Activated CD8-positive, alpha-beta T cell treated with anti-CD3 and anti-CD28 coated beads for 36 hours (primary cell): Measurements from ENCODE around the gene KIAA1614. TPM values are rescaled to one million over a fixed set of nuclear protein-coding genes. Genes with fewer than 3 reads are reported as not detected.

Experiments used
- ATAC-seq: fragments of 200-7000 bp; cut with Tn5 transposase; one replicate; pipeline ENCODE4 v1.10.0; 2021; ENCODE audit warnings: mild to moderate bottlenecking, moderate library complexity
- CTCF ChIA-PET: fragments of 350-600 bp; sonication (Branson Sonifier 250); formaldehyde crosslinking; loops from one replicate; lab custom pipeline; 2021; ENCODE audit warnings: antibody characterized with exemption; lab: Charles Lee
- POLR2A ChIA-PET: fragments of 350-600 bp; sonication (Branson Sonifier 250); formaldehyde crosslinking; loops from one replicate; lab custom pipeline; 2021; ENCODE audit warnings: antibody characterized with exemption; lab: Charles Lee
- DNase-seq: peaks from one replicate; pipeline ENCODE4 v3.0.0-alpha.2; 2020
- H3K27ac Mint-ChIP-seq: one replicate; pipeline ENCODE4 v1.8.0; 2021; ENCODE audit warnings: mild to moderate bottlenecking, mixed read lengths
- H3K27me3 Mint-ChIP-seq: one replicate; pipeline ENCODE4 v1.8.0; 2021; ENCODE audit warnings: mixed read lengths
- H3K36me3 Mint-ChIP-seq: one replicate; pipeline ENCODE4 v1.8.0; 2021; ENCODE audit warnings: low read depth, mixed read lengths
- H3K4me1 Mint-ChIP-seq: one replicate; pipeline ENCODE4 v1.8.0; 2021; ENCODE audit warnings: low read depth, mixed read lengths
- H3K4me3 Mint-ChIP-seq: one replicate; pipeline ENCODE4 v1.8.0; 2021; ENCODE audit warnings: mild to moderate bottlenecking, moderate library complexity, mixed read lengths
- H3K9me3 Mint-ChIP-seq: one replicate; pipeline ENCODE4 v1.8.0; 2021; ENCODE audit warnings: mixed read lengths
- intact Hi-C: fragments of 100-400 bp; cut with micrococcal nuclease; formaldehyde crosslinking; loops from one replicate; pipeline ENCODE4 v1.10.0; 2022
- total RNA-seq, 2 experiments: library from RNA; stranded (reverse); gene quantifications; one replicate each; pipeline ENCODE4 v1.2.3, GENCODE V29; 2021
- TF ChIP-seq, protein P1 (sequence below): fragments of 200-600 bp; IDR thresholded peaks from one replicate; pipeline ENCODE4 v1.8.0; 2022; ENCODE audit warnings: antibody characterized with exemption, mild to moderate bottlenecking

The KIAA1614 gene
- total RNA-seq, 2 experiments from 2014 or later, result 0.18 TPM; not detected in 1

DNA sequence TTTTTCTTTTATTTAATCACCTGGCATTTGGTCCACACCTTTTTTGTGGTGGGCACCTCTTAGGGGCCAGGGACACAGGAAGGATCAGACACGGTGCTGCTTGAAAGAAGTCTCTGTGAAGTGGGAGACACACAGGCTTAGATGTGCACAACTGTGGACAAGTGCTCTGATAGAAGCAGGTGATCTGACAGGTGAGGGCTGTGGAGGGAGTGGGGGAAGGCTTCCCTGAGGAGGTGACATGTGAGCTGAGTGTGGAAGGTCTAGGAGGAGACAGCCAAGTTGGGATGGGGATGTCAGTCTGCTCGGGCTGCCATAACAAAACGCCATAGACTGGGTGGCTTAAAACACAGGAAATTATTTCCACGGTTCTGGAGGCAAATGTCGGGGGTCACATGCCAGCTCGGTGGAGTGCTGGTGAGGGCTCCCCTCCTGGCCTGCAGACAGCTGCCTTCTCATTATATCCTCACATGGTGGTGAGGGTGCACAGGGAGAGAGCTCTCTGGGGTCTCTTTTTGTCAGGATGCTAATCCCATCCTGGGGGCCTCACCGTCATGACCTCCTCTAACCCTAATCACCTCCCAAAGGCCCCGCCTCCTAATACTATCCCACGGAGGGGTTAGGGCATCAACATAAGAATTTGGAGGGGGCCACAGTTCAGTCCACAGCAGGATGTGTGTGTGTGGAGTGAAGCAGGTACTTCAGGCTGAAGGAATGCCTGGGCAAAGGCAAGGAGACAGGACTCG, 5.2 kb upstream of the KIAA1614 start:
- intact Hi-C loops, result no loop called here
- Mint-ChIP-seq H3K27me3 (peaks cover 20% of the 10 kb centered on the region), H3K9me3 (peaks cover 2% of the 10 kb centered on the region), H3K27ac (no peak overlapping the region), H3K4me1 (peaks cover 2% of the 10 kb centered on the region), H3K36me3 (no peaks in the 10 kb centered on the region), H3K4me3 (no peak overlapping the region)
- CTCF ChIA-PET, result interaction anchor here (1.4 kb wide), 1 partner anchor 26 kb away, joined by 3 read pairs; no protein-coding TSS in a partner anchor
- TF ChIP-seq, protein P1, sequence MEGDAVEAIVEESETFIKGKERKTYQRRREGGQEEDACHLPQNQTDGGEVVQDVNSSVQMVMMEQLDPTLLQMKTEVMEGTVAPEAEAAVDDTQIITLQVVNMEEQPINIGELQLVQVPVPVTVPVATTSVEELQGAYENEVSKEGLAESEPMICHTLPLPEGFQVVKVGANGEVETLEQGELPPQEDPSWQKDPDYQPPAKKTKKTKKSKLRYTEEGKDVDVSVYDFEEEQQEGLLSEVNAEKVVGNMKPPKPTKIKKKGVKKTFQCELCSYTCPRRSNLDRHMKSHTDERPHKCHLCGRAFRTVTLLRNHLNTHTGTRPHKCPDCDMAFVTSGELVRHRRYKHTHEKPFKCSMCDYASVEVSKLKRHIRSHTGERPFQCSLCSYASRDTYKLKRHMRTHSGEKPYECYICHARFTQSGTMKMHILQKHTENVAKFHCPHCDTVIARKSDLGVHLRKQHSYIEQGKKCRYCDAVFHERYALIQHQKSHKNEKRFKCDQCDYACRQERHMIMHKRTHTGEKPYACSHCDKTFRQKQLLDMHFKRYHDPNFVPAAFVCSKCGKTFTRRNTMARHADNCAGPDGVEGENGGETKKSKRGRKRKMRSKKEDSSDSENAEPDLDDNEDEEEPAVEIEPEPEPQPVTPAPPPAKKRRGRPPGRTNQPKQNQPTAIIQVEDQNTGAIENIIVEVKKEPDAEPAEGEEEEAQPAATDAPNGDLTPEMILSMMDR, result no peak
- POLR2A ChIA-PET, result no interaction called here
- DNase-seq (no peak), ATAC-seq (no peak)

DNA sequence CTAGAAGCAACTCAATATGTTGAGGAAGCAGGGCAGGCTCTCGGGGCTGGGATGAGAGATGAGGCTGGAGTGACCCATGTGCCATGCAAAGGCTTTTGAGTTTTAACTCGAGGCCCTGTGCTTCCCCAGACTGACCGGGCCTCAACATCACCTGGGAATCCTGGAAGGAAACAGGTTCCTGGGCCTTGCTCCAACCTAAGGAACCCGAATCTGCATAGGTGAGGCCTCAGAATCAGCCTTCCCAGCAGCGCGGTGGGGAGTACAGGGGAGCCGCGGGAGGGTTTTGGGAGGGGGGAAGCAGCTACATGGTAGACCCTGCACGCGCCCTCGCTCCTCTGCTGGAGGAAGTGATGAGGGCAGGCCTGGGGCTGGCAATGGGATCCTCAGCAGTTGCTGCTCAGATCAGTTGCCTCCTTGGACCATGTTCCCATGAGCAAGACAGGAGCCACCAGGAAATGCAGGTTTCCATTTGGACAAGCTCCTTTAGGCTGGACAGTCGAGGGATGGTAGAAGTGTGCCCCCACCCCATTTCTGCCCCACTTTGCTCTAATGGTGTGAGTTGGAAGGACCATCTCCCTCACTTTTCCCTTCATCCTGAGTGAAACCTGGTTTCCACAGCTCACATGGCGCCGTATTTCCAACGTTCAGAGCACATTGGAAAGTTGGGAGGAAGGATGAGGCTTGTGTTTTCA, 4.5 kb upstream of the KIAA1614 start:
- peaks cover 2% of the 10 kb centered on the region for H3K4me1 Mint-ChIP-seq

DNA sequence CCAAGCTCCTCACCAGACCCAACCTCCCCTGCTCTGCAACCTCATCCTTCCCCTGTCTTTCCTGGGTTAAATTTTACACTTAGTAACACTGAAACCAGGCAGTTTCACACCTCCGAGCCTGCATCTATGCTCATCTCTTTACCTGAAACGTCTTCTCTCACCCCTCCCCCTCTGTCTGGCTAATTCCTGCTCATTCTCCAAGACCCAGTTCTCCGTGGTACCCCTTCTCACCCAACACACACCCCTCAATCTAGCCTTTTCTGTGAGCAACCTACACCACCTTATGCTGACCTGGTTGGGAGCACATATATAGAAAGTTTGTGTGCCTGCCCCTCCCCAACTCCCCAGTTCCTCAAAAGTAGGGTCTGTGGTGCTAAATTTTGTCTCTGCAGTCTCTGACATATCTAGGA, 3.7 kb upstream of the KIAA1614 start:
- POLR2A ChIA-PET, result no interaction called here
- TF ChIP-seq, protein P1, result no peak
- no peak for ATAC-seq
- DNase-seq, result no peak
- H3K27ac Mint-ChIP-seq, result no peak overlapping the region
- H3K36me3 Mint-ChIP-seq, result no peaks in the 10 kb centered on the region
- intact Hi-C loops, result no loop called here
- CTCF ChIA-PET, result interaction anchor here (0.9 to 1.1 kb wide), 3 partner anchors 28 to 392 kb away, joined by 3 read pairs; no protein-coding TSS in a partner anchor
- peaks cover 2% of the 10 kb centered on the region for H3K9me3 Mint-ChIP-seq
- no peak overlapping the region for H3K4me3 Mint-ChIP-seq
- peaks cover 2% of the 10 kb centered on the region for H3K4me1 Mint-ChIP-seq
- peaks cover 27% of the 10 kb centered on the region for H3K27me3 Mint-ChIP-seq

More for the DNA sequence above, 4.5 kb upstream of the KIAA1614 start:
- ChIA-PET POLR2A (no interaction called here), CTCF (interaction anchor here (0.9 to 1.4 kb wide), 2 partner anchors 27 to 258 kb away, joined by 3 read pairs; no protein-coding TSS in a partner anchor)
- TF ChIP-seq, protein P1, result no peak
- peaks cover 2% of the 10 kb centered on the region for H3K9me3 Mint-ChIP-seq
- no peak for ATAC-seq
- H3K4me3 Mint-ChIP-seq, result no peak overlapping the region
- no peaks in the 10 kb centered on the region for H3K36me3 Mint-ChIP-seq
- intact Hi-C loops, result no loop called here
- no peak for DNase-seq
- H3K27me3 Mint-ChIP-seq, result peaks cover 20% of the 10 kb centered on the region
- no peak overlapping the region for H3K27ac Mint-ChIP-seq

DNA sequence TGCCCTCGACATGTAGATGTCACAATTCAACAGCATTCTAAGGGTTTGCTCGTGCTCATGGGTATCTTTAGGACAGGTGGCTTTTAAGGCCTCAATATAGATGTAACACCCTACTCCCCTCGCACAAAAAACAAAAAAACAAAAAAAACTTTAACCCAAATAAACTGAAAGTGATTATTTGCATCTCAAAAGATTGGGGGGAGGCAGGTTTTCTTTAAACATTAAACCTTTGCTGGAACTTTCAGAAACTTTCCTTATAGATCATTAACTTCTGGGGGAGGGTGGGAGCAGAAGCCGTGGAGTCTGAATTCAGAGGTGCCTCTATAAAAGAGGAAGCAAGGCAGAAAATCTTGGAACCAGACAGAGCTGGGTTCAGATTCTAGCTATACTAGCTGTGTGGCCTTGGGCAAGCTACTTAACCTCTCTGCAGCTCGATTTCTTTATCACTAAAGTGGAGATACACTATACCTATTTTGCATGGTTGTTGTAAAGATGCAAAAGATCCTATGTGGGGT, 3.2 kb upstream of the KIAA1614 start:
- no peak overlapping the region for H3K27ac Mint-ChIP-seq
- POLR2A ChIA-PET, result no interaction called here
- no peak for ATAC-seq
- CTCF ChIA-PET, result interaction anchor here (1.0 to 1.1 kb wide), 2 partner anchors 28 to 393 kb away, joined by 3 read pairs; no protein-coding TSS in a partner anchor
- peaks cover 2% of the 10 kb centered on the region for H3K4me1 Mint-ChIP-seq
- peaks cover 32% of the 10 kb centered on the region for H3K27me3 Mint-ChIP-seq
- TF ChIP-seq, protein P1, result no peak
- no peak for DNase-seq
- no peaks in the 10 kb centered on the region for H3K36me3 Mint-ChIP-seq
- peaks cover 1% of the 10 kb centered on the region for H3K9me3 Mint-ChIP-seq
- no peak overlapping the region for H3K4me3 Mint-ChIP-seq
- intact Hi-C loops, result no loop called here
